Psoas muscle (tissue), 8 donors: ENCODE measurements around the gene PLXNA4. TPM values are rescaled to one million over a fixed set of nuclear protein-coding genes. Genes with fewer than 3 reads are reported as not detected.

Experiments used
- ATAC-seq, 4 donors: fragments of 200-7000 bp; cut with Tn5 transposase; one replicate each; pipeline ENCODE4 v1.9.1; 2020; ENCODE audit warnings: moderate library complexity in 3 of 4, mild to moderate bottlenecking in 2 of 4
- DNase-seq, 2 donors: peaks; one replicate each; pipeline ENCODE4 v3.0.0-alpha.2; 2020
- H3K27ac ChIP-seq: fragments of 200-600 bp; one replicate; pipeline ENCODE4 v1.8.0; 2022
- H3K27me3 ChIP-seq, 3 donors: fragments of 200-600 bp in 1 of 3; one replicate each; pipeline versions ENCODE4 v1.6.1 to v1.8.0; 2013 to 2022; ENCODE audit warnings: low read length in 2 of 3, mild to moderate bottlenecking in 2 of 3, moderate library complexity in 1 of 3; ENCODE audit not compliant: insufficient read depth in 3 of 3
- H3K36me3 ChIP-seq, 2 donors: fragments of 200-600 bp in 1 of 2; one replicate each; pipeline versions ENCODE4 v1.6.1 to v1.8.0; 2013 to 2022; ENCODE audit warnings: low read depth in 1 of 2, mild to moderate bottlenecking in 1 of 2, moderate library complexity in 1 of 2; ENCODE audit not compliant: insufficient read depth in 1 of 2
- H3K4me1 ChIP-seq: fragments of 200-600 bp; one replicate; pipeline ENCODE4 v1.8.0; 2022
- H3K4me3 ChIP-seq: fragments of 200-600 bp; one replicate; pipeline ENCODE4 v1.8.0; 2022; ENCODE audit warnings: mild to moderate bottlenecking
- H3K9me3 ChIP-seq: fragments of 200-600 bp; one replicate; pipeline ENCODE4 v1.8.0; 2022
- WGBS, 3 donors: extraction: QIAGEN DNeasy Blood & Tissue Kit; methylation state at CpG; one replicate each; pipeline versions ENCODE4 v1.1.6 to v1.1.7; 2013; 5-methylcytosine and 5-hydroxymethylcytosine counted together
- intact Hi-C, 2 donors: fragments of 100-400 bp; cut with DNase I; formaldehyde crosslinking; loops; one replicate each; pipeline versions ENCODE4 v1.11.0 to v1.14.2; 2022
- polyA plus RNA-seq, 3 donors: library from polyadenylated mRNA; stranded (reverse); fragments of 200-250 nt; gene quantifications; one replicate each; pipeline ENCODE4 v1.2.3, GENCODE V29; 2013
- total RNA-seq, 4 donors: library from RNA; stranded (reverse); fragmentation: NEBNext Ultra II Directional in 2 of 4; extraction: Animal tissue kit (Norgen Biotek cat#: 25700) in 2 of 4; gene quantifications; one replicate each; pipeline versions ENCODE4 v1.2.1 to v1.2.4, GENCODE V29; 2021 to 2023
- TF ChIP-seq, protein P1 (sequence below): fragments of 200-600 bp; IDR thresholded peaks from one replicate; pipeline ENCODE4 v1.8.0; 2022; ENCODE audit warnings: antibody characterized with exemption
- donor health status: healthy with polysubstance abuse.
- donor health status: DM: no; HTN: no; CAD: no; lungs with moderate emphysema.
- donor health status: Bipolar disorder and iron deficiency.
- donor health status: healthy.
- donor health status: DM: yes; HTN: yes; CAD: no.
- donor health status: DM: no; HTN: no; CAD: no.
- donor health status: DM: no; HTN: no; CAD: no.
- donor health status: DM: yes; HTN: yes; CAD: no.

PLXNA4 gene
- total and polyA plus RNA-seq, 7 donors: 0.15 to 2.5 (median 0.88) TPM

DNA sequence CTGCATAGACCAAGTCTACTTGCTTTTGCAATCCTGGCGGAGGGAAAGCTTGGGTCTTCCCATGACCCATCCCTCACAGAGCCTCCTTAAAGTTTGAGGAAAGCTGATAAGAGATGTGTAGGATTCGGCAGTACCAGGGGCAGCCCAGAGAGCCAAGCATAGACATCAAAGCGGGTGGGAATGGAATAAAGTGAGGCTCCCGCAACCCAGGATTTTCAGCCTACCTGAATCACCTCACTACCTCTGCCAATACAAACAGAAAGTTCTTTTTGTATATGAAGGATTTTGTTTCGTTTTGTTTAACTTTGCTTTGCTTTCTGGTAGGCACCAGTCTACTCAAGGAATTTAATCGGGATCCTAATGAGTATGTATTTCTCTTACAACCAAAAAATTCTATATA is 451.7 kb downstream of the PLXNA4 start:
- no peak overlapping the region for H3K27ac ChIP-seq
- intact Hi-C loops: no loop called here
- 91 to 93% (median 92%) methylated on average over 6 of the region's 6 CpGs for WGBS, 3 donors
- H3K27me3 ChIP-seq: no peaks in the 10 kb centered on the region
- H3K4me1 ChIP-seq: no peaks in the 10 kb centered on the region
- no peaks in the 10 kb centered on the region for H3K9me3 ChIP-seq
- DNase-seq (no peak), ATAC-seq (no peak)
- H3K36me3 ChIP-seq: no peaks in the 10 kb centered on the region
- TF ChIP-seq, protein P1, sequence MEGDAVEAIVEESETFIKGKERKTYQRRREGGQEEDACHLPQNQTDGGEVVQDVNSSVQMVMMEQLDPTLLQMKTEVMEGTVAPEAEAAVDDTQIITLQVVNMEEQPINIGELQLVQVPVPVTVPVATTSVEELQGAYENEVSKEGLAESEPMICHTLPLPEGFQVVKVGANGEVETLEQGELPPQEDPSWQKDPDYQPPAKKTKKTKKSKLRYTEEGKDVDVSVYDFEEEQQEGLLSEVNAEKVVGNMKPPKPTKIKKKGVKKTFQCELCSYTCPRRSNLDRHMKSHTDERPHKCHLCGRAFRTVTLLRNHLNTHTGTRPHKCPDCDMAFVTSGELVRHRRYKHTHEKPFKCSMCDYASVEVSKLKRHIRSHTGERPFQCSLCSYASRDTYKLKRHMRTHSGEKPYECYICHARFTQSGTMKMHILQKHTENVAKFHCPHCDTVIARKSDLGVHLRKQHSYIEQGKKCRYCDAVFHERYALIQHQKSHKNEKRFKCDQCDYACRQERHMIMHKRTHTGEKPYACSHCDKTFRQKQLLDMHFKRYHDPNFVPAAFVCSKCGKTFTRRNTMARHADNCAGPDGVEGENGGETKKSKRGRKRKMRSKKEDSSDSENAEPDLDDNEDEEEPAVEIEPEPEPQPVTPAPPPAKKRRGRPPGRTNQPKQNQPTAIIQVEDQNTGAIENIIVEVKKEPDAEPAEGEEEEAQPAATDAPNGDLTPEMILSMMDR: no peak
- no peak overlapping the region for H3K4me3 ChIP-seq

DNA sequence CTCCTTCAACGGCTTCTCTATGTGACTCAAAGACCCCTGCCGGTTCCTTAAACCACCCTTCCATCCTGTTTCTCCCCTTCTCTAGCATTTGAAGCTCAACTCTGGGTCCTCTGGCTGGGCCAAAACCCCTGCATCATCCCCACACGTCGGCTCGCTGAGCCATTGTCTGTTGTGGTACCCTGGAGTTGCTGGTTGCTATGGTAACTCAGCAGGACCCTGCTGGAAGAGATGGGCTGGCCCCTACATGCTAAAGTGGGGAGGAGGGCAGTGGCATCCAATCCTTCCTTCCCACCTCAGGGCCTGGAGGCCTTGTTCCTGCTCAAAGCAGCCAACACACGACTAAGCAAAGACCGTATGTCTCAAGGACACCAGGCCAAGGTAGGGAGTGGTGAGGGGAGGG is 452.5 kb downstream of the PLXNA4 start:
- TF ChIP-seq, protein P1: no peak
- Histone ChIP-seq H3K4me3 (no peak overlapping the region), H3K27ac (no peak overlapping the region), H3K4me1 (no peaks in the 10 kb centered on the region), H3K36me3 (no peaks in the 10 kb centered on the region), H3K27me3 (no peaks in the 10 kb centered on the region), H3K9me3 (no peaks in the 10 kb centered on the region)
- 57 to 71% (median 65%) methylated on average over 7 of the region's 7 CpGs for WGBS, 3 donors
- DNase-seq (no peak), ATAC-seq (no peak)
- intact Hi-C loops: no loop called here

GRCh38 chr7:132122901-132123300 is 453.4 kb downstream of the PLXNA4 start:
- ATAC-seq (no peak), DNase-seq (no peak)
- Histone ChIP-seq H3K9me3 (no peaks in the 10 kb centered on the region), H3K27ac (no peak overlapping the region), H3K4me3 (no peak overlapping the region), H3K4me1 (no peaks in the 10 kb centered on the region), H3K27me3 (no peaks in the 10 kb centered on the region), H3K36me3 (no peaks in the 10 kb centered on the region)
- intact Hi-C loops: no loop called here
- TF ChIP-seq, protein P1: no peak
- WGBS, 3 donors: 79 to 95% (median 87%) methylated on average over 6 of the region's 6 CpGs

GRCh38 chr7:132121987-132122386 is 454.3 kb downstream of the PLXNA4 start:
- Histone ChIP-seq H3K36me3 (no peaks in the 10 kb centered on the region), H3K4me3 (no peak overlapping the region), H3K4me1 (no peaks in the 10 kb centered on the region), H3K9me3 (no peaks in the 10 kb centered on the region), H3K27ac (no peak overlapping the region), H3K27me3 (no peaks in the 10 kb centered on the region)
- ATAC-seq (no peak), DNase-seq (no peak)
- WGBS, 3 donors: 75 to 85% (median 83%) methylated on average over 6 of the region's 6 CpGs
- TF ChIP-seq, protein P1: no peak
- intact Hi-C loops: no loop called here

DNA sequence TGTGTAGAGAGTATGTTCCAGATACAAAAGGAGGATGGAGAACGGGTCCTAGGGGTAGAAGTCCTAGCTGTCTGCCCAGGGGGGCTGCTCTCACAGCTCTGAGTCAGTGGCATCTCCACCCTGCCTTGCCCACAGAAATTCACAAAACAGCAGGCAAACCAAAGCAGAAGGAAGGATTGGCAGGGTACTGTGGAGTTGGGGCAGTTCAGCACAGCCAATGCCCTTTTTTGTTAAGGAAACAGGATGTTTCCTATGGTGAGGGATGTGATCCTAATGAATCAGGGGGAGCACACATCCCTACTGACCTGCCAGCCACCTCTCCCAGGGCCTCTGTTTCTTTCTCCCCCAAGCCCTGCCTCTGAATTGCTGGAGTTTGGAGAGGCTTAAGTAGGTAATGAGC is 457.6 kb downstream of the PLXNA4 start:
- Histone ChIP-seq H3K36me3 (no peaks in the 10 kb centered on the region), H3K4me3 (no peak overlapping the region), H3K27me3 (no peaks in the 10 kb centered on the region), H3K9me3 (no peaks in the 10 kb centered on the region), H3K4me1 (no peaks in the 10 kb centered on the region), H3K27ac (no peak overlapping the region)
- DNase-seq (no peak), ATAC-seq (no peak)
- TF ChIP-seq, protein P1: no peak
- intact Hi-C loops: no loop called here
- 72 to 95% (median 88%) methylated on average over 1 of the region's 1 CpG for WGBS, 3 donors
